NCI-H2107 (cell line): ENCODE data around the gene RILPL2.
"Not testable (repeated sequence)": the region's sequence is repeated elsewhere in the genome, so short reads cannot be mapped to it uniquely, and the experiment has no call there.

Experiments
- DNase-seq: peaks from one replicate; lab custom pipeline; 2025; lab: John Stamatoyannopoulos, UW

Gene RILPL2

GRCh38 chr12:123449856-123450255 lies 13.4 kb upstream of the RILPL2 start:
- DNase-seq: no peak

DNA sequence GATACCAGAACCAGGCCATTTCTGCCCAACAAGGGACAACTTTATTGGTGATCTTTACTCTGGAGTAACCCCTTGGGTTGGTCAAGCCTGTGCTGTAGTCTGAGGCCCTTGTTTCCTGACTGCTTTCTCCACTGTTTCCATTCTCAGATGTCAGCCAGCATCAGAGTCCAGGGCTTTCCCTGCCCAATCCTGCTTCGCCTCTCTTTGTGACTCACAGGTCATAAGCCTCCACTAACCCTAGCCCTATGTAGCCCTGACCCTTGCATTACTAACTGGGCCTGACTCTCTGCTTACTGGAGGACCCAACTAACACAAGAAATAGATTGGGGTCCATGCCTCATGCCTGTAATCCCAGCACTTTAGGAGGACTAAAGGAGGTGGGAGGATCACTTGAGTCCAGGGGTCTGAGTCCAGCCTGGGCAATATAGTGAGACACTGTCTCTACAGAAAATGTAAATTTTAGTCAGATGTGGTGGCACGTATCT lies 12.8 kb upstream of the RILPL2 start:
- DNase-seq: no peak

DNA sequence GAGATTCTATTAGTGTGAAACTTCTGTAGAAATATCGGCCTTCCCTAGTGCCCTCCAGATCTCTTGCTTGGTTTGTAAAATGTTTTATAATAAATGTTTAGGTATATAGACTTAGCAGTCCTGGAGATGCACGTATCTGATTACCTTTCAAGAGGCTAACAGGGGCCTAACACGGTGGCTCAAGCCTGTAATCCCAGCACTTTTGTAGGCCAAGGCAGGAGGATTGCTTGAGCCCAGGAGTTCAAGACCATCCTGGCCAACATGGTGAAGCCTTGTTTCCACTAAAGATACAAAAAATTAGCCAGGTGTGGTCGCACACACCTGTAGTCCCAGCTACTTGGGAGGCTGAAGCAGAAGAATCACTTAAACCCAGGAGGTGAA lies 9.8 kb upstream of the RILPL2 start:
- DNase-seq: no peak

DNA sequence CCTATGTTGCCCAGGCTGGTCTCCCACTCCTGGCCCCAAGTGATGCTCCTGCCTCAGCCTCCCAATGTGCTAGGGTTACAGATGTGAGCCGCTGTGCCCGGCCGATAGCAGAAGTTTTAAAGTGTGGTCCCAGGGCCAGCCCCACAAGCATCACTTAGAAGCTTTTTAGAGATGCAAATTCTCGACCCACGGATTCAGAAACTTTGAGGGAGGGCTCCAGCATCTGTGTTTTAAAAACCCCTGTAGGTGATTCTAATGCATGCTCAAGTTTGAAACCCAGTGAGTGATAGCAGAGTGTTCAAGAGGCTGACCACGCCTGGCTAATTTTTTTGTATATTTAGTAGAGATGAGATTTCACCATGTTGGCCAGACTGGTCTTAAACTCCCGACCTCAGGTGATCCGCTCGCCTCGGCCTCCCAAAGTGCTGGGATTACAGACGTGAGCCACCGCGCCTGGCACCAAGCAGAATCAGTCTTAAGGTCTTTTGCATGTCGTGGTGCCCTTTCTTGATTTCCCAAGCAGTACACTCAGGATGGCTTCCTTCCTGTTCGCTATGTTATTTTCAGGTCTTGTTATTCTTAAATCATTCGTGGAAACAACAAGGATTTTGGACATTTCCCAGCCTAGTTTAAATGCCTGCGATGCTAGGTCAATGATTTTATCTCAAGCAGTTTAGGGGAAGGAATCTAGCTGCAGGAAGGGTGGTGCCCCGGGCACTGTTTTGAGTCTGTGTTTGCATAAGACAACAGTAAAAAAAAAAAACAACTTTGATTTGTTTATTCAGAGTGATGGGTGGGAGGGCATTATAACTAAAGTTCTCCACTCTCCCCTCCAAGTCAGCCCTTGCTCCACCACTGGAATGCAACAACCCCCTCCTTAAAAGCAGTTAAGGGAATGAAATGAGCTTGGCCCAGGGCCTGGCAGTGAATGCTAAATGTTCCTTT lies 9.2 kb upstream of the RILPL2 start:
- DNase-seq: no peak

DNA sequence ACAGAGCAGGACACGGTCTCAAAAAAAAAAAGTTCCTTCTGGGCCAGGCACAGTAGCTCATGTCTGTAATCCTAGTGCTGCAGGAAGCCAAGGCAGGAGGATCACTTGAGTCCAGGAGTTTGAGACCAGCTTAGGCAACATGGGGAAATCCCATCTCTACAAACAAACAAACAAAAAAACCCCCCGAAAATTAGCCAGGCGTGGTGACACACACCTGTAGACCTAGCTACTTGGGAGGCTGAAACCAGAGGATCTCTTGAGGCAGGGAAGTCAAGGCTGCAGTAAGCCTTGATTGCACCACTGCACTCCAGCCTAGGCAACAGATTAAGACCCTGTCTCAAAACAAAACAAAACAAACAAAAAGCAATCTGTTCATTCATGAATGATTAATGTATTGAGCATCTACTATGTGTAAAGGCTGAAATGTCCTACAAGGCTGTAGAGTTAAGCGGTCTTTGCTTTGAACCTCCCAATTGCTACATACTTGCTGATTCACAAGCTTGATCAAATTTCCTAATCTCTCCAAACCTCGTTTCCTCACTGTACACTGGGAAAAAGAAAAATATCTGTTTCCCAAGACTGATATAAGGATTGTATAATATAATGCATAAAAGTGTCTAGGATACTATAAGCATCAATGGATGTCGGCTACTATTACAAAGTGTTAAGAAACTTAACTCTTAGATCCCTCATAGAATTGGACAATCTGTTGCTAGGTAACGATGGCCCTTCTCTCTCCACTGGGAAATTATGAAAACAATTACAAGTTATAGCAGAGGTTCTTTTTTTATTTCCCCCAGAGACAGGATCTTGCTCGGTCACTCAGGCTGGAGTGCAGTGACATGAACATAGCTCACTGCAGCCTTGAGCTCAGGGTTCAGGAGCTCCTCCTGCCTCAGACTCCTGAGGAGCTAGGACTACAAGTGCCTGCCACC lies 7.9 kb upstream of the RILPL2 start:
- no peak for DNase-seq

DNA sequence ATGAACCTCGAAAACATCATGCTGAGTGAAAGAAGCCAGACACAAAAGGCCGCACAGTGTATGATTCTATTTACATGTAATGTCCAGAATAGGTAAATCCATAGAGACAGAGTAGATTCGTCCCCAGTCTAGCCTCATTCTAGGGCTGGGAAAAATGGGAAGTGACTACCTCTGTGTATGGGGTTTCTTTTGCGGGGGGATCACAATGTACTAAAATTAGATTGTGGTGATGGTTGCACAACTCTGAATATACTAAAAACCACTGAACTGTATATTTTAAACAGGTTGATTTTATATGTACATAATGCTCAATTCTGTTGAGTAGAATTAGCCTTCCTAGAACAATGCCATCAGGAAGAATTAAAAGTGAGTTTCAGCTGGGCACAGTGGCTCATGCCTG lies 6.3 kb upstream of the RILPL2 start:
- no peak for DNase-seq

GRCh38 chr12:123441523-123442164 lies 5.2 kb upstream of the RILPL2 start:
- no peak for DNase-seq

GRCh38 chr12:123435636-123436016 lies 858 bp downstream of the RILPL2 start:
- DNase-seq: no peak

GRCh38 chr12:123433615-123434014 lies 2.9 kb downstream of the RILPL2 start:
- no peak for DNase-seq

- not testable (repeated sequence) for DNase-seq
These were observed 4.3 kb downstream of the RILPL2 start for GRCh38 chr12:123431951-123432817.

DNA sequence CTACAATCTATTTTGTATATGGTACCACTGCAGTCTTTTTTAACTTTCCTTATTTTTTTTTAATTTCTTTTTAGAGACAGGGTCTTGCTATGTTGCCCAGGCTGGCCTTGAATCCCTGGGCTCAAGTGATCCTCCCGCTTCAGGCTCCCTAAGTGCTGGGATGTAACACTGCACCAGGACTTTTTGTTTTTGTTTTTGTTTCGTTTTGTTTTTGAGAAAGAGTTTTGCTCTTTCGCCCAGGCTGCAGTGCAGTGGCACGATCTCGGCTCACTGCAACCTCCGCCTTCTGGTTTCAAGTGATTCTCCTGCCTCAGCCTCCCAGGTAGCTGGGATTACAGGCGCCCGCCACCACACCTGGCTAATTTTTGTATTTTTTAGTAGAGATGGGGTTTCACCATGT lies 7.4 kb downstream of the RILPL2 start:
- DNase-seq: not testable (repeated sequence)

DNA sequence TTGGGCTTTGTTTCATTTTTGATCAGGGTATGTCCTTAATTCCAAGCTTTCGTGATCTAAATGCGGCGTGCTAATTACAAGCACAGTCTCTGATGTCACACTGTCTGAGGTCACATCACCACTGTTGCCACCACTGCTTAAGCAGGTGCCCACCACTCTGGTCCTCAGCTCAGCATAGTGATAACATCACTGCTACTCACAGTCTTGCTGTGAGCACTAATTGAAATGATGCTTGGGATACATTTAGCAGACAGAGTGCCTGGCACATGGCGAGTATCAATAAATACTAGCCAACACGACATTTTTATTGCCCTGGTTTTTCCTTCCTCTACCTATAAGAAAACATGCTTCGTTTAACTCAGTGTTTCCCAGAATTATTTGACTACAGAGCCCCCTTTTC lies 7.9 kb downstream of the RILPL2 start:
- DNase-seq: no peak

- no peak for DNase-seq
These were observed 9.3 kb downstream of the RILPL2 start for GRCh38 chr12:123427036-123427769.

DNA sequence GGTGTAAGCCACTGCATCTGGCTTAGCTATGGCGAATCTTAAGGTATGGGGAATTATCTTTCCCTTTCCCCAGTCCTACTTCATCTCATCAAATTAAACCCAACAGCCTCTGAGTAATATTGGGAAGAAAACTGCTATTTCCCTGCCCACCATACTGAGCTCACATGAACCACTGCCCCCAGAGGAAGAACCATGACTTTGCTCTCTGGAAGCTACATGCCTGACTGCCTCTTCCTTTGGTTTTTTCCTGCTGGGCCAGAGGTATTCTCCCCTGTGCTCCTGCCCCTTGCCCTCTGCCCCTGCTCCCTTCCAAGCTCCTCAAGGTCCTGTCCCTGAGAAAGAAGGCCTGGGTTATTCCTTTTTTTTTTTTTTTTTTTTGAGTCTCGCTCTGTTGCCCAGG lies 15.2 kb downstream of the RILPL2 start:
- no peak for DNase-seq

DNA sequence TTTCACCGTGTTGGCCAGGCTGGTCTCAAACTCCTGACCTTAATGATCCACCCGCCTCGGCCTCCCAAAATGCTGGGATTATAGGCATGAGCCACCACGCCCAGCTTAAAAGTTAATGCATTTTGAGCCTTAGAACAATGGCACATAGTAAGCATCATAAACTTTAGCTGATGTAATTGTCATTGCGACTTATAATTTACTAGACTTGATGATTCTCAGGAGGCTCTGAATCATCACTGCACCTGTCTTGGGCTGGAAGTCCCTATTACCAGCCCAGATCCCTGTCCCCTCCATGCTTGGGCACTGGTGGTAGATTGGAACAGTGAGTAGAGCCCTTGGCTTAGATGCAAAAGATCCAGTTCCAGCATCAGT lies 26.5 kb downstream of the RILPL2 start:
- DNase-seq: no peak

GRCh38 chr12:123409284-123410040 lies 27.0 kb downstream of the RILPL2 start:
- not testable (repeated sequence) for DNase-seq

DNA sequence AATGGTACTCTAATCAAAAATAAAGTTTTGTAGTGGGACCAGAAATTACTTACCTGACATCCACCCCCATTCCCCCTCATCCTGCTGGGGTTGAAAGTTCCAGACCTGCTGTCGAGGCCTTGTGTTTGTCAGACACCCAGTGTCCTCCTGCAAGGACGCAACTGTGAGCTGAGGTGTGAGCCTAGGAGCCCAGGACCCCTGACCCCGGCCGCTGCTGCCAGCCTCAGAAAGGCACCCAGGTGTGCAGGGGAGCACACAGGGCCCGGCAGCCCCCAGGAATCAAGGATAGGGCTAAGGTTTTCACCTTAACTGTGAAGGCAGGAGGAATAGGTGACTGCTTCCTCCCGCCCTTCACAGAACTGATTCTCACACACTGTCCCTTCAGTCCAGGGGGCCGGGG lies 27.9 kb downstream of the RILPL2 start:
- DNase-seq: not testable (repeated sequence)

DNA sequence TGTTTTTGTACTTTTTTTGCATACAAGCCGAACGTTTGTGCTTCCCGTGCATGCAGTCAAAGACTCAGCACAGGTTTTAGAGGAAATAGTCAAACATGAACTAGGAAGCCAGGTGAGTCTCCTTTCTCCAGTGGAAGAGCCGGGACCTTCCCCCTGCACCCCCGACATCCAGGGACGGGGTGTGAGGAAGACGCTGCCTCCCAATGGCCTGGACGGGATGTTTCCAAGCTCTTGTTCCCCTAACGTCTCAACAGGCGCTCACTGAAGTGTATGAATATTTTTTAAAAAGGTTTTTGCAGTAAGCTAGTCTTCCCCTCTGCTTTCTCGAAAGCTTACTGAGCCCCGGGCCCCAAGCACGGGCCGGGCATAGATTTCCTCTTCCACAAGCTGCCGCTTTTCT lies 28.6 kb downstream of the RILPL2 start:
- DNase-seq: not testable (repeated sequence)

- not testable (repeated sequence) for DNase-seq
These were observed 29.2 kb downstream of the RILPL2 start for GRCh38 chr12:123407269-123407668.

DNA sequence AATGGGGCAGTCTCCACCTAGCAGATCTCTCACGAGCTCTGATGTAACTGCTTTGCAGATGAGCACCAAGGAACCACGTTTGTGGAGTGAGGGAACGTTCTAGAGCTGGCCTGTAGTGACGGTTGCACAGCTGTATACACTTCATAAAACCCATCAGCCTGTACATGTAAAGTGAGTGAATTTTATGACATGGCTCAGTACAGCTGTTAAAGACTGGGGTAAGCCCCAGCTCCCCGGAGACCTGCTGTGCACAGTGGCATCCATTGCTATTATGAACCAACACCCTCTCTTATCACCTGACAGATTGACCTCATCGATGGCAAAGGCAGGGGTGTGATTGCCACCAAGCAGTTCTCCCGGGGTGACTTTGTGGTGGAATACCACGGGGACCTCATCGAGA lies 31.9 kb downstream of the RILPL2 start:
- DNase-seq: no peak
